GM21737 (cell line): ENCODE measurements around the gene WWOX.

Experiments used
- ATAC-seq: cut with Tn5 transposase; IDR thresholded peaks from one replicate; pipeline ENCODE4 v1.9.1; 2021; ENCODE audit warnings: mild to moderate bottlenecking, moderate library complexity; ENCODE audit not compliant: unreplicated experiment

The WWOX gene

DNA sequence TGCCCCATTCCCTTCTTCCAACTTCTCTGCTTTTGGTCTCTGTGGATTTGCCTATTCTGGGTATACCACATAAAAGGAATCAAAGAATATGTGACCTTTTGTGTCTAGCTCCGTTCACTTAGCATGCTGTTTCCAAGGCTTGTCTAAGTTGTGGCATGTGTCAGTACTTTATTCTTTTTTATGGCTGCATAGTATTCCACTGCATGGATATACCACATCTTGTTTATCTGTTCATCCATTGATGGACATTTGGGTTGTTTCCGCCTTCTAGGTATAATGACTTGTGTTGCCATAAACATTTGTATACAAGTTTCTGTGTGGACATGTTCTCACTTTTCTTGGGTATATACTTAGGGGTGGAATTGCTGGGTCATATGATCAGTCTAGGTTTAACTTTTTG, 1068.4 kb downstream of the WWOX start:
- ATAC-seq, result no peak

DNA sequence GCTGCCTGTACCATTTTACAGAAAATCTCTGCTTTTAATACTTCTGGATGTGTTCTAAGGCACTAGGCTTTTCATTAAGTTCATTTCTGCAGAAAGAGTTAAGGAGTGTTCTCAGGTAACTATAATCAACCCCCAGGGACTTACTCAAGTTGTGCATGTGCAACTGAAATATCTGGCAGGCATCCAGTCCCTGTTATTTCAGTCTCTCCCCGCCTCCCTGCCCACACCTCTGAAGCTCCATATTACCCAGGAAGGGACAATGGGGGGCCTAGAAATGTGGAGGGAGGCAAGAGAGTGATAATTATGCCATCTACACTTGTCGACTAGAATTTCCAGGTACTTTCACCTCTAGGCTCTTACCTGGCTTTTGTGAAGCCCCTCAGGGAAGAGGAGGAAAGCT, 1068.9 kb downstream of the WWOX start:
- no peak for ATAC-seq

DNA sequence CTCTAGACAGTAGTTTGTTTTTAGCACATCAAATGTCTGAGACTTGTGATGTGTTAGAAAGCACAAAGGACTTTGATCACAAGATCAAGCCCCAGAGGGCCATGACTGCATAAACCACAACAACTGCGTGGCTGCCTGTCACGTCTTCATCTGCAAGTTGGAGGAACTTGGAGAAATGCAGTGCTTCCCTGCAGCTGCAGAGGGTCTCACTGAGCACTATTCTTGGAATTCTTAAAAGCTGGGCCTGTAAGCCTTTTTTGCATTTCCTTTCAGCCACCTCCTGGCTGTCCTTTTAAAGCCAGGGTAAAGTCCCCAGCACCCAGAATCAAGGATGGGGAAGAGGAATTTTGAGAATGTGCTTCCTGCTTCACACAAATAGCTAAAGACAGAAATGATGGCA, 1069.8 kb downstream of the WWOX start:
- ATAC-seq, result no peak

DNA sequence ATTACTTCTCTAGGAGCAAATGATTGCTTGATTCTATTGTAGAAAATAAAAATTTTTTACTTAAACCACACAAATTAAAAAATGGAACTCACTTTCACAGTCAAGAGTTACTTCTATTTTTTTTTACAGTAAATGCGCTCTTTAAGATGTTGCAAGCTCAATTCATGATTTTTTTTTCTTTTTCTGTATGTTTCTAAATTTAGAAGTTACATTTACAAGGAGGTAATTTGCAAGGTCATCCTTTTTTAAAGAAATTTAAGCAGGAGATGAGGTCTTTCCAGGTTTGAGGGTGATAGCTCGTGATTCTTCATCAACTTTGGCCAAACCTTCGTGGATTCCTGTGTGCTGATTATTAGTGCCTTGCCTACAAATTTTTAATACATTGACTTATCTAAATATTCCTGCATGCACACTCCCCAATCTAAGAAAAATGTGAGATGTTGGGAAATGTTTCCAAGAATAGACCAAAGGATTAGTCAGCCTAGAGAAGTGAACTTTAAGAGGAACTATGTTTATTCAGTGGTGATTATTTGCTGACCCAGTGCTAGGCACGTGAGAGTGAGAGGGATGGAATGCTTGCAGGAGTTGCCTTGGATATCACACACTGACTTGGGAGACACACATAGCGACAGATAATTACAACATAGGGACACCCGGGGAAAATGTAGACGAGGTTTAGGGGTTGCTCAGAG, 1071.2 kb downstream of the WWOX start:
- no peak for ATAC-seq

DNA sequence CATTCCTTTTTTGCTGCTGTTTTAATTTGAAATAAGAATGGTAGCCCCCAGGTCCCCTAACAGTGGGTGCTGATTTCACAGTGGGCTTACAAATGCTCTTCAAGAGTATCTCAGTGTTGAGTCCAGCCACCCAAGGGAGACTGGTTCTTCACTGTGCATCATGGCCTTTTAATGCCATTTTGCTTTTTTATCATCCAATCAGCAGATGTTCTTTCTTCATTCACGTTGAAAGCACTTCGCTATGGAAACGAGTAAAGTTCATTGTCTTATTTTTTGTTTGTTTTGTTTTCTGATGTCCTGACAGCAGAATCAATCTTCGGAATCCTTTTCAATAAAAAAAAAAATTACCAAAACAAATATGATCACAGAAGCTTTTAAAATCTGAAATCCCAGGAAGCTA, 1072.0 kb downstream of the WWOX start:
- ATAC-seq, result no peak

DNA sequence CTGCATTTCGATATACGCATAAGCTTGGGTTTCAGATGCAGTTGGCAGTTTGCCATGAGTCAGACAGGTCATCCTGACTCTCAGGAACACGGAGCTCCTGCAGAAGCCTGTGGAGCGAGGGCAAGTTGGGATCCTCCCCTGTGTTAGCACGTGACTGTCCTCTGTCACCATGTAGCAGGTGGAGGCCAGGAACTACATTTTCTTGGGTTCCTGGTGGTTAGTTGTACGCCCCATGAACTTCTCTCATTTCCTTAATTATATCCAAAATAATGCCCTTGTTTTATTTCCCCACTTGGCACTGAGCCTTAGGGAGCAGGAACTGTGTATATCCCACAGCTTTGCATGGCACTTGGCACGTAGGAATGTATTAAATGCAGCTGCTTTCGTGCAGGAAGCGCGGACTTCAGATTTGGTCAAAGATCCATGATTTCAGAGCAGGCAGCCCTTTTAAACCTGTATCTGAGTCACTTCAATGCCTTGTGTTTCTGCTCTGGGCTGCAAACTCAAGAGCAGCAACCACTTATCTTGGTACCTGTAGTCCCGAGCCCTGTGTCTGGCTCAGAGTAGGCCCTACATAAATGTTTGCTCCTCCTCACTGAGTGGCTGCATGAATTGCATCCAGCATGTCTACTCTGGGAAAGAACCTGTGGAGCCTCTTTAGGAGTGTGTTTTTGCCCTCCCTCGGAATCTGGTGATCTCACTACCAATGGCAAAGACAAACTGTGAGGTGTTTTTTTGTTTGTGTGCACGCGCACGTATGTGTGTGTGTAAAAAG, 1072.7 kb downstream of the WWOX start:
- ATAC-seq, result no peak

DNA sequence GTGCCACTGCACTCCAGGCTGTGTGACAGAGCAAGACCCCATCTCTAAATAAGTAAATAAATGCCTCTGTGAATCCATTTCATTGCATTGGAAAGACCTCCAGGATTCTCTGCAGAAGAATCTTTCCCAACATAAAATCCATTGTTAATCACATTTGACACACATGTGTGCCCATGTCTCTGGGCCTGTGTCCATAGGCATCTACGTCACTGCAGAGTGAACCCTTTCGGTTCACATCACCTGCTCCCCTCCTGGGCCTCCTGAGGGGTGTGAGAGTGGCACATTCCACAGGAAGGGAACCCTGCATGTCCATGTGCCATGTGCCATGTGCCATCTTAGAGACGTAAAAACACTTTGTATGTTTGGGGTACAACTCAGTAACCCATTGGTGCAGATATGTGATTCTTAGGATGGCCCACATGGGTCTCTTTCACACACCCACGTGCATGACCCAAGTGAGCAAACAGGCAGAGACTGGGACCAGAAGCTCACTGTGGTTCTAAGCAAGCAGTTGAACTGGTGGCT, 1073.6 kb downstream of the WWOX start:
- no peak for ATAC-seq

DNA sequence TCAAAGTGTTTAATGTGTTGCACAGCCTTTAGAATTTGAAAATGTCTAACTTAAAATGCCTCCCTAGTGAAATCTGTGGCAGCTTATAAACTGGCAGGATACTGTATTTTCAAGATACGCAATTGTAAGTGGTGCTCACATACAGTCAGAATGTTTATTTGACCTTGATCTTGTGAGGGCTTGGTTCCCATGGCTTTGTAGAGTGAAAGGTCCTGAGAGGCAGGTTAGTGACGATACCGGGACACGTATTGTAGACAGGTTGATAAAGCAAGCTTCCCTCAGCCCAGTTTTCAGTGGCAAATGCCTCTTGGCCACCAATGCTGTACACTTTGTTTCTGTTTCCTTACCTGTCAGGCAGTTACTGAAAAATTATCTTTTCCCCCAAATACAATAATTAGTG, 1074.5 kb downstream of the WWOX start:
- no peak for ATAC-seq

DNA sequence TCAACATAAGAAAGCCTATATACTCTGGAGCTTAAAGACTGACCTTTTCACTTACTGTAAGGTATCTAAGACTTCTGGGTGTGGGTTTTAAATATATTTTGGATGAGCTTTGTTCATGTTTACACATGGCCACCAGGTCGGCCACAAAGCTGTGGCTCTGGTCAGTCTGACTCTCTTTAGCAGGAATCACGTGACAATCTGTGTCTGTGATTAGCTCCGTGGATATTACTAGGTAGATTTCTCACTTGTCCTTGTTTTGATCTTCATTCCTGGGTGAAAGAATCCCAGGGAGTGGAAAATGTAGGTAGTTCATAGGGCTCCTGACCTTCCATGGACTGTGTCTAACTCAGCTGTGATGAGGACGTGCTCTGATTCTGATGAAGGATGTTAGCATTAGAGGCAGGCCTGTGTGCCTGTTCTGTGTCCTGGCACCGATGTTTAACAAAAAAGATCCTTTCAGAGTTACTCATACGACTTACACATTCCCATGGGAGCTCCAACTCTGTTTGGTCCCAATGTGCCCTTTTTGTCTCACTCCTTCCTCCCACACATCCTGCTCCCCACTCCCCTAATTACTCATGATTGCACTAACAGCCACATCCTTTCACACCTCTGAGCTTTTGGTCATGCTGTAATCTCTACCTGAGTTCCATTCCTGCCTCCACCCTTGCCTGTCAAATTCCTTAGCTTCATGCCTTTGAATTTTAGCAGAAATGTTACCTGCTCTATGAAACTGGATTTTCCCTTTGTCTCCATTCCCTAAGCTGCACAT, 1076.0 kb downstream of the WWOX start:
- ATAC-seq, result no peak

DNA sequence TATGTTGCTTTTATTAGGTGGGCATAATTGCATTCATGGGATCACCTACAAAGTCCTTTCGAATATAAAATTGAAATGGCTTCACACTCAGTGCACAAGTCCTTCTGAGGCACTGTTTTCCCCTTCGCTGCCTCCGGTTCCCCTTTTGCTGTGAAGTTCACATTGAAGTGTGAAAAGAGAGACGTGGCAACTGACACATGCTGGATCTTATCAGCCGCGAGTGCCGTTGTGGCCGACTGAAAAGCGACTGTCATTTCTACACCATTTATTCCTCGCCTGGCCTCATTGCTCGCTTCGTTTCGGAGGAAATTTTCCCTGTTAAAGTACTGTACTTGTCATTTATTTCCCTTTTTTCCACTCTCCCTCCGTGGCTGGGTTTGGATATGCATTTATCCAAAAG, 1077.6 kb downstream of the WWOX start:
- no peak for ATAC-seq

DNA sequence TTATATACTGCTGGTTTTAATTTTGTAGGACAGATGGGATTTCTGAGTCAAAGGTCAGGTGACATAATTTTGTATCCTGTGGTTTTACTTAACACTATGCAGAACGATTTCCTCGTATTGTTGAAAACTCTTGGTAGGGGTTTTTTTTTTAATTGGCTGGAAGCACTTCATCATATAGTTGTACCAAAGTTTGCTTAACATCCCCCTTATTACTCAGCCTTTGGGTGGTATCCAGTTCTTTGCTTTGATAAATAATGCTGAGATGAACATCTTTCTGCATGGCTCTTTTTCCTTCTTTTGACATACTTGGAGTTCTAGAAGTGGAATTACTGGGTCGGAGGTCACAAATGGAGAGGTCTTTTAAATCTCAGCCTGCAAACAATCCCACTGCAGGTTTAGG, 1082.0 kb downstream of the WWOX start:
- no peak for ATAC-seq

DNA sequence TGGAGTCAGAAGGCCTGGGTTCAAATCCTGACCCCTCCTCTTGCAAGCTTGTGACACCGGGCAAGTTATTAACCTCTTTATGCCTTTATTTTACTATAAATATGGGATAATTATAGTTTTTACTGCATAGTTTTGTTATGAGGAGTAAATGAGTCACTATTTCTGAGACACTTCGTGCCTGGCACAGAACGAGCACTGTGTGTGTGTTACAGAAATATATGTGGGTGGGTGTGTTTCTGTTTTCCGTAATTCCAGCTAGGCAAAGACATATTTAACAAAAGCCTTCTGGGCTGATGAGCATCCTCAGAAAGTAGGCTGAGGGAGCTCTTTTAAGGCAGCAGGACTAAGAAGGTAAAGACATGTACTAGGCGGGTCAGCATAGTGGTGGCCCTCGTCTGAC, 1083.2 kb downstream of the WWOX start:
- no peak for ATAC-seq

DNA sequence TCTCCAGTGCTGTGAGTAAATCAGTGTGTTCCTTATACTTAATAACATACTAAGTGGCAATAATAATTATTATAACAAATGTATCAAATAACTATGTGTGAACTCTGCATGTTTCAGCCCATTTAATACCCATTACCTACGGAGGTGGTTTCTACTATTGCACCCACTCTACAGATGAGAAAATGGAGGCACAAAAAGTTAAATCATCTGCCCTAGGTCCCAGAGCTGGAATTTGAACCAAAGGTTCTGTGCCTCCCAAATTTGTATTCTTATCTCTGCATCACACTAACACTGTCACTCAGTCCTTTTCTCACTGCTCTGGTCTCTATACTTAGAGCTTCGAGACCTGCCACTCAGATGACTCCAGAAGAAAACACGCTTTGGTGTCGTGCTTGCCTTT, 1084.1 kb downstream of the WWOX start:
- ATAC-seq, result no peak

DNA sequence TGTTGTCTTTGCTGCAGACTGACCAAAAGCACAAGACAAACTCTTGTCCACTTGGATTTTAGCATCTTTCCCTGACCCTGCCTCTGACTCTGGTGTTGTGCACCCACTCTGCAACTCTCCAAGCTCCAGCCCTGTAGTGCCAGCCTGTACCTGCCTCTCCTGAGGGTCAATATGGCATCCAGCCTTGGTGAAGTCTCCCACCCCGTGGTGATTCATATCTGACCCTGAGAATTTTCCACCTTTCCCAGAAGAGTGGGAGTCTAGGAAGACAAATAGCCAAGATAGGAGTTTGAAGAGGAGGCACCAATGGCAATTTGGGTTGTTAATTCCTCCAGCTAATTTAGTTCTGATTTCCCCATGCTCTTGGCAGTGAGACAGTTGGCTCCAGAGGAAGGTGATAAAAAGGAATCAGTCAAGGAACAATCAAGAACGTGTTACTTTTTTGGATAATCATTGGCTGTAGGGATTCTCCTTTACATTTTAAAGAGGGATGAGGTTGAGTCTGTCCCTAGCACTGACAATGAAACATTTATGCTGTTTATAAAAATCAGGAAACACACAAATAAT, 1085.1 kb downstream of the WWOX start:
- ATAC-seq, result no peak

DNA sequence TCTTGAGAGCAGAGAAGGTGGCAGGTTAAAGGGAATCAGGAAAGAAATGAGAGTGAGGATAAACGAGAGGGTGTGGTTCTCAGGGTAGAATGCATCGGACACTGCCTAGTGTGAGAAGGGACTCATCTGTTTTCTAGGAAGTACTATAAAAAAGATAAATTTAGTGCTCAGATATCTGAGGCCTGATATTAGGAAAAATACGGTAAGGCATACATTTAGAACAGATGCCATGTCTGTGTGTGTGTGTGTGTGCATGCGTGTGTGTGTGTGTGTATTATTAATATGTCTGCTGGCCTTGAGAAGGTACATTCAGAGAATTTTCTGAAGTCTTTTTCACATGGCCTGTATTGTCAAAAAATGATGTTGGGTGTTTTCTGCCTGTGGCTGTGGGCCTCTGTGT, 1086.3 kb downstream of the WWOX start:
- ATAC-seq, result no peak

DNA sequence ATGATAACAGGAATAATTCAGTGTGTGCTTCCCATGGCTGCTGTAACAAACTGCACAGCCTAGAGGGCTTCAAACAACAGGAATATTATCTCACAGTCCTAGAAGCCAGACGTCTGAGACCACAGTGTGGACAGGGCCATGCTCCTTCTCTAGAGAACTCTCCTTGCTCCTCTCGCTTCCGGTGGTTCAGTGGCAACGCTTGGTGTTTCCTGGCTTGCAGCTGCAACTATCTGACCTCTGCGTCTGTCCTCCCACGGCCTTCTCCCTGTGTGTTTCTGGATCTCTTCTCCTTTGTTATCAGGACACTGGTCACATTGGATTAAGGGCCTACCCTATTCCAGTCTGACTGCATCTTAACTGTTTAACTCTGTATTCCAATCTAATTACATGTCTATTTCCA, 1086.7 kb downstream of the WWOX start:
- ATAC-seq, result no peak

DNA sequence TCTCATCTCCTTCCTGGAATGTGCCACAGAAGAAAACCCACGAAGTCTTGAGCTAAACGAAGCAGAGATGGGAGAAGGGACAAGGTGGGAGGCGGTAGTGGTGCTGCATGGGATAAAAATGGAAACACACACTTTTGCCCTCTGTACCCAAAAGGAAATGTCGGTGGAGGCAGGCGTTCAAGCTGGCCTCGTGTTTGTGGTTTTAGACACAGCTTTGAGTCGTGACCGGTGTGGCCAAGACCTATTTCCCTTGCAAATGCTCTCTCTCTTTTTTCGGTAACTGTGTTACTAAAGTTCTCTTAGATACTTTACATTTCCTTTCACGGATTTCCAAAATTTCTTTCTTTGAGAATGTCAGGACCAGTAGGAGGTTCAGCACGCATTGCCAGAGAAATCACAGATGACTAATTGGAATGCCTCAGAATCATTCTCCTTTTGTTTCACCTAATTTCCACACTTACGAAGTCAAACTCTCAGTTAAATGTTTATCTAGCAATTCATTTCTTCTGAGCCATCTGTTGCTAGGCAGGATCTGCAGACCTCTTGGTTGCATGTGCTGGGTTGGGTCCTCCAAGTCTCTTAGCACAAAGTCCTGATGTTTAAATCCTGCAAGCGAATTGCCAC, 1088.8 kb downstream of the WWOX start:
- ATAC-seq, result no peak

DNA sequence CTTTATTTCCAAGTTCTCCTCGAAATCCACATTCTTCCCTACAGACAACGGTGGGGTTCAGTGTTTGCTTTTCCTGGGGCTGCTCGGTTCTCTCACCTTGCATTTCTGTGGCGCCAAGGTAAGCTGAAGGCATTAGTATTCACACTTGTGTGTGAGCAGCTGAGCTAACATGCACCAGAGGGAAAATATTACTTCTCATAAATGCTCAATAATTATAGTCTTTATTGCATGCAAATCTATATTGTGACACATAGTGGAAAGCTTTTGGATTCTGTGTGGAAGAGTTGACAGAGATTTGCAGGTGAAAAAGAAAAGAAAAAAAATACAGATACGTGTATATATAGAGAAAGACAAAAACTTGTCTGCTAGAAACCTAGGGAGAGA, 1089.3 kb downstream of the WWOX start:
- no peak for ATAC-seq

DNA sequence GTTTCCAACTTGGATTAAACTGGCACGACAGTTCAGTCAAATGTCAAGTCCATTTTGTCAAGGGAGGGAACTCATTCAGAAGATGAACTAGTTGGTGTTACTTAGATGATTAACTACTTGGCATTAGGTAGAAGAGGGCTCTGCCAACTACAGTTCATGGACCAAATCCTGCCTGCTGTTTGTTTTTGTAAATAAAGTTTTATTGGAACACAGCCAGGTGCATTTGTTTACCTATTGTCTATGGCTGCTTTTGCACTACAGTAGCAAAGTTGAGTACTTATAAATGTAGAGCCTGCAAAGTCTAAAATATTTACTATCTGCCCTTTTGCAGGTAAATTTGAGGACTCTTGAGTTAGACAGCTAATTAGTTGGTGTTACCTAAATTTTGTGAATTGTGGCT, 1091.1 kb downstream of the WWOX start:
- ATAC-seq, result no peak

DNA sequence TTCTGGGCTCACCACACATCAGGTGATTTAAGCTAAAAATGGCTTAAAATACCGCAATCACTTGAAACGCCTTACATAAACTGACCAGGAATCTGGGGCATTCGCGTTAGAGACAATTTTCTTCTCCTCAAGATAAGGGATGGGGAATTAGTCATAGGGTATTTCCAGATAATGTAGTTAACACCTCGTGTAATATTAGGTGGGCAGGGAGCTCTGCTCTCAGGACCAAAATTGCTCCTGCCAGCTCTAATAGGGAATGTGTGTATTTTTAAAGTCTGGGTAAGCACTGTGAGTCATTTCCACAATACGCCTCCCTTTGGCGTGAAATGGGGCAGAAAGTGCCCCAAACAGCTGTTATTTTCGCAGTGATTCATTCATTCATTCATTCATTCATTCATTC, 1092.5 kb downstream of the WWOX start:
- no peak for ATAC-seq

DNA sequence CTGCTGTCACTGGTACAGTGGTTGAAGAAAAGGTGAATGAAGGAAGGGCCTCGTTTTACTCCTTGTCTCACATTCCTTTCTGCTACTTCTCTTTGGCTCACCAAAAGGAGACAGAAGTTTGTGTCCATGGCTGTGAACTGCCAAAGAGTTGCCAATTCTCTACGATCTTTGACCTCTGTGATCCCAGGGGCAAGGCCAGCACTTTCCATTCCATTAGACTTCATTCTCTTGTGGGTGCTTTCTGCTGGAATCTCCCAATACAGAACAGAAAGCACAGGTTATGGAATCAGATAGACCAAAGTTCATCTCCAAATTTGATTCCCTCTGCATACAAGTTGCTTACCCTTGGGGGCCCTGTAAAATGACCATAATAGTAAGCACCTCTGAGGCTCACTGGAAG, 1093.5 kb downstream of the WWOX start:
- no peak for ATAC-seq
